ENCODE results near the gene CDON. TPM values are rescaled to one million over a fixed set of nuclear protein-coding genes. Genes with fewer than 3 reads are reported as not detected.

CDON gene
- total and polyA plus RNA-seq, 8 donors = 0.31 to 80.8 (median 21.2) TPM

GRCh38 chr11:125976156-125976555 lies 86.5 kb downstream of the CDON start:
- no peaks in the 10 kb centered on the region for H3K9me3 ChIP-seq
- DNase-seq = no peak
- no peaks in the 10 kb centered on the region for H3K27me3 ChIP-seq
- no peaks in the 10 kb centered on the region for H3K4me1 ChIP-seq
- intact Hi-C loops (cut with DNase I; ENCODE audit: low total_unique reads) = no loop called here
- H3K36me3 ChIP-seq = peaks cover 0 to 9% (median 2%) of the 10 kb centered on the region in 4 donors
- TF ChIP-seq EP300 (IDR thresholded peaks at IDR 0.05) (no peak), POLR2AphosphoS5 (IDR thresholded peaks at IDR 0.05) (no peak), POLR2A (IDR thresholded peaks at IDR 0.05) (no peak), CTCF (IDR thresholded peaks at IDR 0.05) (no peak)
- H3K27ac ChIP-seq = no peak overlapping the region
- H3K4me3 ChIP-seq = no peak overlapping the region

GRCh38 chr11:125975634-125976033 lies 87.0 kb downstream of the CDON start:
- TF ChIP-seq EP300 (IDR thresholded peaks at IDR 0.05) (no peak), POLR2A (IDR thresholded peaks at IDR 0.05) (no peak), CTCF (IDR thresholded peaks at IDR 0.05) (no peak), POLR2AphosphoS5 (IDR thresholded peaks at IDR 0.05) (no peak)
- no peaks in the 10 kb centered on the region for H3K27me3 ChIP-seq
- peaks cover 0 to 4% (median under 1%) of the 10 kb centered on the region in 4 donors for H3K36me3 ChIP-seq
- WGBS, 5 donors = 46 to 62% (median 54%) methylated on average over 6 of the region's 6 CpGs
- peak in 1 of 2 donors; percentile 16 for DNase-seq
- no peak overlapping the region for H3K27ac ChIP-seq
- H3K4me1 ChIP-seq = no peaks in the 10 kb centered on the region
- no peak overlapping the region for H3K4me3 ChIP-seq
- H3K9me3 ChIP-seq = no peaks in the 10 kb centered on the region
- intact Hi-C loops (cut with DNase I; ENCODE audit: low total_unique reads) = no loop called here

GRCh38 chr11:125974284-125974683 lies 88.4 kb downstream of the CDON start:
- Histone ChIP-seq H3K27ac (no peak overlapping the region), H3K36me3 (no peaks in the 10 kb centered on the region), H3K9me3 (no peaks in the 10 kb centered on the region), H3K27me3 (no peaks in the 10 kb centered on the region), H3K4me1 (no peaks in the 10 kb centered on the region), H3K4me3 (no peak overlapping the region)
- DNase-seq = no peak
- TF ChIP-seq POLR2A (IDR thresholded peaks at IDR 0.05) (no peak), POLR2AphosphoS5 (IDR thresholded peaks at IDR 0.05) (no peak), EP300 (IDR thresholded peaks at IDR 0.05) (no peak), CTCF (IDR thresholded peaks at IDR 0.05) (no peak)
- intact Hi-C loops (cut with DNase I; ENCODE audit: low total_unique reads) = no loop called here

GRCh38 chr11:125971618-125972017 lies 91.0 kb downstream of the CDON start:
- TF ChIP-seq POLR2A (IDR thresholded peaks at IDR 0.05) = no peak
- no peak for TF ChIP-seq POLR2AphosphoS5 (IDR thresholded peaks at IDR 0.05)
- no peak for TF ChIP-seq EP300 (IDR thresholded peaks at IDR 0.05)
- no peak for TF ChIP-seq CTCF (IDR thresholded peaks at IDR 0.05)
- H3K36me3 ChIP-seq = no peaks in the 10 kb centered on the region
- H3K4me1 ChIP-seq = peaks cover 0 to 8% (median 3%) of the 10 kb centered on the region in 4 donors
- no peaks in the 10 kb centered on the region for H3K27me3 ChIP-seq
- 69 to 81% (median 72%) methylated on average over 6 of the region's 6 CpGs for WGBS, 5 donors
- H3K9me3 ChIP-seq = no peaks in the 10 kb centered on the region
- DNase-seq = peak in 1 of 2 donors; percentile 35
- no peak overlapping the region for H3K27ac ChIP-seq
- H3K4me3 ChIP-seq = no peak overlapping the region
- intact Hi-C loops (cut with DNase I; ENCODE audit: low total_unique reads) = no loop called here
